ENCODE results near the gene NCOA3.
A peak's percentile ranks its signal among the peaks of the same experiment; 100 is the strongest.
"Not testable (repeated sequence)": the region's sequence is repeated elsewhere in the genome, so short reads cannot be mapped to it uniquely, and the experiment has no call there.

Gene NCOA3

DNA sequence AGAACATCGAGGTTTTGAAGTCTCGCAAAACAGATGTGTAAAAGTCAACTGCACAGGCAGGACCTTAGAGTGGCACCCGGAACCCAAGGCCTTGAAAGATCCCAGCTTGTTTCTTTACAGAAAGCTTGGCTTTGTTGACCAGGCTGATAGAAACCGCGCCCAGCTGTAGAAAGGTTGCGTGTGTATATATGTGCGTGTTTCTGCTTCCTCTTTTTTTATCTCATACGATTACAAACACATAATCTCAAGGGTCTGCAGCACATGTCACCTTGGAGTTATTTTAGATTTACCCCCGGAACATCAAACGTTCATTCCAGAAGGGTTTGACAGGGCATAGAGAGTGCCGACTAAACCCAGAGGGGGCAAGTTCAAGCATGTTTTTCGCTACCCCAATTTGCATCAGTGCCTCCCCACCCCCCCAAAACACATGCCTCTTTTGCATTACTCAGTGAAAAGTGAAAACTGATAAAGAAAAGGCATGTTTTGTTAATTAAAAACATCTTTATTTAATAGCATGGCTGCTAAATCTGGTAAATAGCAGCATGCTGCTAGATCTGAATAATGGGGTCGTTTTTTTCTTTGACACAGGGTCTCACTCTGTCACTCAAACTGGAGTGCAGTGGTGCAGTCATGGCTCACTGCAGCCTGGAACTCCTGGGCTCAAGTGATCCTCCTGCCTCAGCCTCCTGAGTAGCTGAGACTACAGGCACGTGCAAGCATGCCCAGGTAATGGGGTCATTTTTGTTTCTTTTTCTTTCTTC is 33.2 kb upstream of the NCOA3 start:
- DNase-seq (ENCODE audit: low spot score): no peak

DNA sequence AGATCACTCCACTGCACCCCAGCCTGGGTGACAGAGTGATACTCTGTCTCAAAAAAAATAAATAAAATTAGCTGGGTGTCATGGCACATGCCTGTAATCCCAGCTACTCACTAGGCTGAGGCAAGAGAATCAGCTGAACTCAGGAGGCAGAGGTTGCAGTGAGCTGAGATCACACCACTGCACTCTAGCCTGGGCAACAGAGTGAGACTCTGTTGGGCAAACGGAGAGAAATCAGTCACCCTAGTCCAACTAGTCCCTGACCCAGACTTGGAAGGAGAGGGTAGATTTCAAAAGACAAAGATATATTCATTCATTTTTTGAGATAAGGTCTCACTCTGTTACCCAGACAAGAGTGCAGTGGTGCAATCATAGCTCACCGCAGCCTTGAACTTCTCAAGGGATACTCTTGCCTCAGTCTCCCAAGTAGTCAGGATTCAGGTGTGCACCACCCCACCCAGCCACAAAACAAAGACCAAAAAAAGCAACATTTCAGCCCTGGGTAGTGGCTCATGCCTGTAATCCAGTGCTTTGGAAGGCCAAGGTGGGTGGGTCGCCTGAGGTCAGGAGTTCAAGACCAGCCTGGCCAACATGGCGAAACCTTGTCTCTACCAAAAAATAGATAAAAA is 26.2 kb upstream of the NCOA3 start:
- DNase-seq (ENCODE audit: low spot score): no peak

DNA sequence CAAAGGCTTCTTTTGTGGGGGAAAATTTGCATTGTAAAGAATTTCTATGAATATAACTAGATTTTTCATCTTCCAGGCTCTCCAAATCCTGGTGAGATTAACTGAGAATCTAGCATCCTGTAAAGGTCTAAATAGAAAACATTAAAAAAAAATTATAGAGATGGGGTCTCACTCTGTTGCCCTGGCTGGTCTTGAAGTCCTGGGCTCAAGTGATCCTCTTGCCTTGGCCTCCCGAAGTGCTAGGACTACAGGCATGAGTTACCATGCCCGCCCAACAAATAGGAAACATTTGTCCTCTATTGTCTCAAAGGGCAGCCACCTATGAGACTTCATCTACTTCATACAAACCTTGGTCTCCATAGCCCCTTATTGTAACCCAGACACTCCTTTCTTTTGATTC is 25.2 kb upstream of the NCOA3 start:
- no peak for DNase-seq (ENCODE audit: low spot score)

DNA sequence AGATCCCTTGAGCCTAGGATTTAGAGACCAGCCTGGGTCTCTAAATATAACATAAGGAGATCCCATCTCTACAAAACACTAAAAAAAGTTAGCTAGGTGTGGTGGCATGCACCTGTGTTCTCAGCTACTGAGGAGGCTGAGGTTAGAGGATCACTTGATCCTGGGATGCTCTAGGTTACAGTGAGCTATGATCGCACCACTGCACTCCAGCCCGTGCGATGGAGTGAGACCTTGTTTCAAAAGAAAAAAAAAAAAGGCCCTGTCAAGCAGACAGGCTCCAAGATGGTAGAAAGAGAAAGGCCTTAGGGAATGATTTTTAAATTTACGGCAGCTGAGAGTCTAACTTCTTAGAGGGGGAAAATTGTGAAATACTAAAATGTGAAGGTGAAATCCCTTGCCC is 22.6 kb upstream of the NCOA3 start:
- no peak for DNase-seq (ENCODE audit: low spot score)

DNA sequence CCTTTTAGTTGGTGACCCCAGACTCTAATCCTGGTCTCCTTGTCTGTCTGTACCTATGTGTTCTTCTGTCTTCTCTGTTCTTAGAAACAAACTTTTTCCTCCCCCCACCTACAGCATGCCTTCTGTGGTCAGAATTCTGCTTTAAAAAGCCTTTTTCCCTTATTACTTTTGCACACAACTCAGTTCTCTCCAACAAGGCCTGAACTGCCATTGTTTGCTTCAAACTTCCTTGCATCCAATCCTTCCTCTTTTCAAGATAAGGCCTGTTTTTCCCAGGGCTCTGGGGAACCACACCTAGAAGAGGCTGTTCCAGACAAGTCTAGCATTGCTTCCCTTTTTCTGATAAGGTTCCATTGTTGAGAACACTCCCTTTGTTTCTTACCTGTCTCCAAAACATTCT is 22.2 kb upstream of the NCOA3 start:
- no peak for DNase-seq (ENCODE audit: low spot score)

DNA sequence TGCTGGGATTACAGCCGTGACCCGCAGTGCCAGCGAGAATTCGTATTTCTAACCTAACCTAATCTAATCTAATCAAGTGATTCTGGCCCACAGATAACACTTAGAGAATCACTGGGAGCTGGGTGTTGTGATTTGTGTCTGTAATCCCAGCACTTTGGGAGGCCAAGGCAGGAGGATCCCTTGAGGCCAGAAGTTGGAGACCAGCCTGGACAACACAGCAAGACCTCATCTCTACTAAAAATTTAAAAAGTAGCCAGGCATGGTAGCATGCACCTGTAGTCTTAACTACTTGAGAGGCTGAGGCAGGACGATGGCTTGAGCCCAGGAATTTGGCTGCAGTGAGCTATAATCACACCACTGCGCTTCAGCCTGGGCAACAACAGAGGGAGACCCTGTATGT is 21.4 kb upstream of the NCOA3 start:
- no peak for DNase-seq (ENCODE audit: low spot score)

DNA sequence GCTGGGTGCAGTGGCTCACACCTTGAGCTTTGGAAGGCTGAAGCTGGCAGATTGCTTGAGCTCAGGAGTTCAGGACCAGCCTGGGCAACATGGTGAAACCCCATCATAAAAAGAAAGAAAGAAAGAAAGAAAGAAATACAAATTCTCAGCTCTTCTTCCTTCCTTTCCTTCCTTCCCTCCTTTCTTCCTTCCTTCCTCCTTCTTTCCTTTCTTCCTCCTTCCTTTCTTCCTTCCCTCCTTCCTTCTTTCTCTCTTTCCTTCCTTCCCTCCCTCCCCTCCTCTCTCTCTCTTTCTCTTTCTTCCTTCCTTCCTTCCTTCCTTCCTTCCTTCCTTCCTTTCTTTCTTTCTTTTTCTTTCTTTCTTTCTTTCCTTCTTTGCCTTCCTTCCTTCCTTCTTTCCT is 21.0 kb upstream of the NCOA3 start:
- DNase-seq (ENCODE audit: low spot score): no peak

DNA sequence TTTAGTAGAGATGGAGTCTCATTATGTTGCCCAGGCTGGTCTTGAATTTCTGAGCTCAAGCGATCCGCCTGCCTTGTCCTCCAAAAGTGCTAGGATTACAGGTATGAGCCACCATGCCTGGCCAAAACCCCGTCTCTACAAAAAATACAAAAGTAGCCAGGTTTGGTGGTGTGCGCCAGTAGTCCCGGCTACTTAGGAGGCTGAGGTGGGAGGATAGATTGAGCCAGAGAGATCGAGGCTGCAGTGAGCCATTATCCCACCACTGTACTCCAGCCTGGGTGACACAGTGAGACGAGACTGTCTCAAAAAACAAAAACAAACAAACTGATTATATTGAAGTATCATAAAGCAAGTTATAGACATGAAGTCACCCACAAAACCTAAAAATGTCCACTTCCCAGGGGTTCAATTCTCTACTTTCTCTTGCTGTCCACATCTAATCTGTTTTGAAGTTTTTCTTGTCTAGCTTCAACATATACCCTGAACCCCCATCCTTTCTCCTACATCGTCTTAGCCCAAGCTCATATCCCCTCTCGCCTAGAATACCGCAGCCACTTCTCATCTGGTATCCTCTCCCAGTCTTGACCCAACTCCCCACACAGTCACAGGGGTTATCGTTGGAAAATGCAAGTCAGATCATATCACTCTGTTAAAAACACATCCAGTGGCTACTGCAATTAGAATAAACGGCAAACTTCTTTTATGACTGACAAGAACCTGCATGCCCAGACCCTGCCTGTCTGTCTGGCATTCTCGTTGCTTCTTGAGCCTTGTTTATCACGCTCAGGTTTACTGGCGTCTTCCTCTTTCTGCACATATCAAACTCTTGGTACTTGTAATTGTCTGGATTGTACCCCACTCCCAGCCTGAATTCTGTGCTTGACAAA is 20.1 kb upstream of the NCOA3 start:
- no peak for DNase-seq (ENCODE audit: low spot score)

DNA sequence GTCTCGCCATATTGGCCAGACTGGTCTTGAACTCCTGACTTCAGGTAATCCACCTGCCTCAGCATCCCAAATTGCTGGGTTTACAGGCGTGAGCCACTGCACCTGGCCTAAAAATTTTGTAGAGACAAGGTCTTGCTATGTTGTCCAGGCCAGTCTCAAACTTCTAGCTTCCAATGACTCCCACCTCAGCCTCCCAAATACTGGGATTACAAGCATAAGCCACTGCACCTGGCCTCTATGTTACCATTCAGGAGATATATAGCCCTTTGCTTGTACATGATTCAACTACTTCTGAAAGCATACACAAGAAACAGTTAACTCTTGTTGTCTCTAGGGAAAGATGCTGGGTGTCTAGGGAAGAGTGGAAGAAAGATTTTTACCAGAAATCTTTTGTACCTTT is 19.0 kb upstream of the NCOA3 start:
- DNase-seq (ENCODE audit: low spot score): no peak

DNA sequence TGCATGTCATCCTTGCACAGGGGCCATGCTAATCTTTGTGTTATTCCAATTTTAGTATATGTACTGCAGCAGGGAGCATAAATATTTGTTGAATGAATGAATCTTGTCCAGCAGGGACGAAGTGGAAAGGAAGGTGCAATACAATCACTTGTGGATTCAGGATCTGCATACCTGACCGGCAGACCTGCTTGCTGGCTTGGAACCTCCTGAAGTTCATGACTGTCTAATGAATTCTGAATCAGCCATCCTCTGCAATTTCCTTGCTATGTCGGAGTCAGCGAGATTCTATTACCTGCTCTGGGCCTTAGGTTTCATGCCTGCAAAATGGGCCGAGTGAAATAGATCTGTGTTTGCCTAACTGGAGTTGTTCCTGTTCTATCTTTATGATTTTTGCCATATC is 17.4 kb upstream of the NCOA3 start:
- DNase-seq (ENCODE audit: low spot score): no peak

DNA sequence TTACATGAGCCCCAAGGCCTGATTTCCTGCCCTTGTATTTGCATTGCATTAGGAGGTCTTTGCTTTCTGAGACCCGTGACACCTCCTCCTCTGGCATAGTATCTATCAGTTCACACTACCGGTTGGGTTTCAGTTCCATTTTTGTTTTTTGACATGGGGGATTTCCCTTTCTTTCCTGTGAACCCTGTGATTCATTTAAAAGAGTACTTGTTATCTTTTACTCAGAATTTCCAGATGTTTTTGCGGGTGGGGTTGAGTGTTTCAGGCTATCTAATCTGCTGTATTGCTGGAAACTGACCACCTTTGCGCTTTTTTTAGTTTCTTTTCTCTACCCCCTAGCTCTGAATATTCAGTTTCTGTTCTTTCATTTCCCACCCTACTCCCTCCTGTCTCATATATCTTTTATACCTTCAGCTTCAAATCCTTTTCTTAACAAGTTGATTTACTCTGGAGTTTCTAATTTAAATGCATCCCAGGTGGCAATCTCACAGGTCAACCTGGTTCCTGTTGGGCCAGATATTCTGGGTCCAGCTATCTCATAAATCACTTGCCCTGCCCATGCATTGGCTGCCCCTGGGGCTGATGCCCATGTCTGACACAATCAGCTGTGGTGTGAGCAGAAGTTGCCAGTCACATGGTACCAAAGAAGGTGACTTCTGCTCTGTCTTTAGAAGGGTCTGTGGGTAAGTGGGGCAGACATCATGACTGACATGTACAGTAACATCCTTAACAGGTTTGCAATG is 14.3 kb upstream of the NCOA3 start:
- peak; percentile 92 for DNase-seq (ENCODE audit: low spot score)

DNA sequence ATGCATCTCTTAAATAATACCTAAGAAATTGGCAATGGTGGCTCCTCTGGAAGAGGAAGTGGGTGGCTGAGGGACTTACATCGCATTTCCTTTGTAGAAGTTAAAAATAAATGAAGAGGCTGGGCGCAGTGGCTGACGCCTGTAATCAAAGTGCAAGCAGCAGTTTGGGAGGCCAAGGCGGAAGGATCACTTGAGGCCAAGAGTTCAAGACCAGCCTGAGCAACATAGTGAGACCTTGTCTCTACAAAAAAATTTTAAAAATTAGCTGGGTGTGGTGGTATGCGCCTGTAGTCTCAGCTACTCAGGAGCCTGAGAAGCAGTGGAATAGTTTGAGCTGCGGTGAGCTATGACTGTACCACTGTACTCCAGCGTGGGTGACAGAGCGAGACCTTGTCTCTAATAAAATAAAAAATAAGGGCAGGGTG is 12.2 kb upstream of the NCOA3 start:
- peak; percentile 66 for DNase-seq (ENCODE audit: low spot score)

DNA sequence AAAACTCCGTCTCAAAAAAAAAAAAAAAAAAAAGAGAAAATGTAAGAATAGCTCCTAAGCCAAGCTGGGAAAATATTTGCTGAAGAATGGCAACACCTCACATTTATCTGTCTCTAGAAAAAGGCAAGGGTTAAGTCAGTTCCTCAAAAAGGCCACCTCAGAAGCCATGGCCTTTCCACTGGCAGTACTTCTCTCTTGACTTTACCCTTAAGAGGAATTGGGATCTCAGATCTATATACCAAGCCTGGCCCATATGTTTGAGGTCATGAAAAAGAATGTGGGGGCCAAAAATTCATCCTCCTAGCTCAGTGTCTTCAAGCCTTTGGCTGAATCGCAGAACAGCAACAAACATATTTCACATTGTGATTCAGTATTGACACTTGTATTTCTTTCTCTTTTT is 10.9 kb upstream of the NCOA3 start:
- DNase-seq (ENCODE audit: low spot score): no peak

DNA sequence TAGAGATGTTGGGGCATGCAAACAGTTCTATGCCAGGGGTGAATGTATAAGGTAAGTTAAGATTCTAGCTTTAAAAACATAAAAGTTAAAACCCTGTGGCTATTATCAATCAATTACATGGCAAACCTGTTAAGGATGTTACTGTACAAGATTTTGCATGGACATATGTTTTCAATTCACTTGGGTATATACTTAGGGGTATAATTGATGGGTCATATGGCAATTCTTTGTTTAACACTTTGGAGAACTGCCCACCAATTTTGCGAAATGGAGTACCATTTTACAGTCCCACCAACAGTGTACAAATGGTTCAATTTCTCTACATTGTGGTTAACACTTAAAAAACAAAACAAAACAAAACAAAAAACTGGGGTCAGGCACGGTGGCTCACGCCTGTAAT is 9.4 kb upstream of the NCOA3 start:
- no peak for DNase-seq (ENCODE audit: low spot score)

DNA sequence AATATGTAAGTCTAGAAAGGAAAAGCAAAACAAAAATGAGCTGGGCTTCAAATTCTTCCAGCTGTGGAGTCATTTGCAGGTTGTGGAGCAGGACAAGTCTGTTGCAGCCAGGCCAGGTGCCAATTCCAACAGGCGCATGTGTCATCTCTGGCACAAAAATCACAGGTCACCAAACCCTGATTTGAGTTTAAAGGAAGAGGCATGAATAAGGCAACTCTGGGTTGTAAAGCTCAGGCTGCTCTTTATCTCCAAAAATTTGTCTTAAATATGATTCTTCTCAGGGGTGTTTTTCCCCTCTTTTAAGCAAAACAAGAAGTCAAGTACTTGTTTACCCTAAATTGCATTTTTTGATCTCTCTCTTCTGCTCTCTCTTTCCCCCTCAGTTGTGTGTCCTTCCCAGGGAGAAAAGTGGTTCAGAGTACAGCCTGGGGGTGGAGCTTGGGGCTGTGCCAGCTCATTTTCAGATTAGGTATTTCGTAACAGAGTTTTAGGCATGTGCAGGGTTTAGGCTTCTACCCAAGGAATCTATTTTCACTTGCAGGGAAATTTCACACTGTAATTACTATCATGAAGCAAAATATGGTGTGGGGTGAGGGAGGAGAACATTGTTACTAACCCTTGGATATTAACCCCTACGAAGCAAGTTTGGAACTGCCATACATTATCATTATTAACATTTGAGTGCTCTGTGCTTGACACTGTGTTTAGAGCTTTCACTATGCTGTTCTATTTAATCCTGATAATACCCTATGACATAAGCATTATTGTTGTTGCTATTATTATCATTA is 8.3 kb upstream of the NCOA3 start:
- DNase-seq (ENCODE audit: low spot score): peak; percentile 50

DNA sequence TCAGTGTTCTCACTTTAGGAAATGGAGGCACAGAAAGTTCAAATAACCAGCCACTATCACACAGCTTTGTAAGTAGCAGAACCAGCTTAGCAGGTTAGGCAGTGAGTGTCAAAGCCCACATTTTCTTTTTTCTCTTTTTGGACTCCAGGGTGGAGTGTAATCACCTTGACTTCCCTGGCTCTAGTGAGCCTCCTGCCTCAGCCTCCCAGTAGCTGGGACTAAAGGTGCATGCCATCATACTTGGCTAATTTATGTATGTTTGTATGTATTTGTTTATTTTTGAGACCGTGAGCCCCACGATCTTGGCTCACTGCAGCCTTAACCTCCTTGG is 7.8 kb upstream of the NCOA3 start:
- DNase-seq (ENCODE audit: low spot score): no peak

DNA sequence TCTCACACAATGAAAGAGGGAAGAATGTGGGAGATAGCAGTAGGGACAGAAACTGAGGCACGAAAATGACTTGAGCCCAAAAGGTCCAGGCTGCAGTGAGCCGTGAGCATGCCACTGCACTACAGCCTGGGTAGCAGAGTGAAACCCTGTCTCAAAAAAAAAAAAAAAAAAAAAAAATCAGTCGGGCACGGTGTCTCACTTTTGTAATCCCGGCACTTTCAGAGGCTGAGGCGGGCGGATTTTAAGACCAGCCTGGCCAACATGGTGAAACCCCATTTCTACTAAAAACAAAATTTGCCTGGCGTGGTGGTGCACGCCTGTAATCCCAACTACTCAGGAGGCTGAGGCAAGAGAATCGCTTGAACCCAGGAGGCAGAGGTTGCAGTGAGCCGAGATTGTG is 7.1 kb upstream of the NCOA3 start:
- not testable (repeated sequence) for DNase-seq (ENCODE audit: low spot score)

DNA sequence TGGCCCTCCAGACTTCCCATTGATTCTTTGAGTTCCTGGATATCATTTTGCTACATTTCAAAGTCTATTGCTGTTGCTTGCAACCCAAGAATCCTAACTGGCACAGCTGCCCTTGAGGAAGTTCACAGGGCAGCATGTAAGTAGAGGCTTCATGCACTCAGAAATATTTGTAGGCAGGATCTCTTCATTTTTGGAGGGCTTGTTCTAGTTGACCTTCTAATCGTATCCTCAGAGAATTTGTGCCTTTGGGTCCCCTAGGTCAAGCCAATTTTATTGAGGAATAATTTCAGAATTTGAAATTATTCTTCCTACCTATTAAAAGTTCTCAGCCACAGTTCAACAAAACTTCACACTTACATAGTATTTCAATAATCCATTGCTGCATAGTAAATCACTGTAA is 5.6 kb upstream of the NCOA3 start:
- DNase-seq (ENCODE audit: low spot score): no peak

DNA sequence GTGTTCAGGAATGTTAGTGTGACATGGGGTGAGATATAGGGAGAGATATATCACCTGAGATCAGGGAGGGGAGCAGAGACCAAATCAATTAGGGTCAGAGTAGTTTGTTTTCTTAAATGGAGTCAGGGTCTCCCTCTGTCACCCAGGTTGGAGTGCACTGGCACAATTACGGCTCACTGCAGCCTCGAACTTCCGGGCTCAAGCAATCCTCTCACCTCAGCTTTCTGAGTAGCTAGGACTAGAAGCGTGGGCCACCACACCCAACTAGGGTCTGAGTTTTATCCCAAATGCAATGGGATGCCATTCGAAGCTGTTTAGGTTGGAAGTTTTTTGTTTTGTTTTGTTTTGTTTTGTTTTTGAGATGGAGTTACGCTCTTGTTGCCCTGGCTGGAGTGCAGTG is 3.1 kb upstream of the NCOA3 start:
- DNase-seq (ENCODE audit: low spot score): no peak

DNA sequence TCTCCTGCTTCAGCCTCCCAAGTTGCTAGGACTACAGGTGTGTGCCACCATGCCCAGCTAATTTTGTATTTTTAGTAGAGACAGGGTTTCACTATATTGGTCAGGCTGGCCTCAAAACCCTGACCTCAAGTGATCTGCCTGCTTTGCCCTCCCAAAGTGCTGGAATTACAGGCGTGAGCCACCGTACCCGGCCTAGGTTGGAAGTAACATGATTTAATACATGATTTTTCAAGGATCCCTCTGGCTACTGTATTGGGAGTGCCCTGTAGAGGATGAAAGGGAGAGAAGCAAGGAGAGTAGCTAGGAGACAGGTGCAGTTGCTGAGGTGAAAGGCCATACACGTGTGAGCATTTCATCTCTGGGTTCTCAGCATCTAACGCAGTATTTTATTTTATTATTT is 2.6 kb upstream of the NCOA3 start:
- DNase-seq (ENCODE audit: low spot score): no peak

DNA sequence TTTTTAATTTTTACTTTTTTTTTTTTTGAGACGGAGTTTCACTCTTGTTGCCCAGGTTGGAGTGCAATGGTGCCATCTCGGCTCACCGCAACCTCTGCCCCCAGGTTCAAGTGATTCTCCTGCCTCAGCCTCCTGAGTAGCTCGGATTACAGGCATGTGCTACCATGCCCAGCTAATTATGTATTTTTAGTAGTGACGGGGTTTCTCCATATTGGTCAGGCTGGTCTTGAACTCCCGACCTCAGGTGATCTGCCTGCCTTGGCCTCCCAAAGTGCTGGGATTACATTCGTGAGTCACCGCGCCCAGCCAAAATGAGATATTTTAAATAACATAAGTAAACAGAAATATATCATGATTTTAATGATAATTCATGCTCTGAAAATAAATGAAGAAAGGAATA is 1.6 kb upstream of the NCOA3 start:
- not testable (repeated sequence) for DNase-seq (ENCODE audit: low spot score)

DNA sequence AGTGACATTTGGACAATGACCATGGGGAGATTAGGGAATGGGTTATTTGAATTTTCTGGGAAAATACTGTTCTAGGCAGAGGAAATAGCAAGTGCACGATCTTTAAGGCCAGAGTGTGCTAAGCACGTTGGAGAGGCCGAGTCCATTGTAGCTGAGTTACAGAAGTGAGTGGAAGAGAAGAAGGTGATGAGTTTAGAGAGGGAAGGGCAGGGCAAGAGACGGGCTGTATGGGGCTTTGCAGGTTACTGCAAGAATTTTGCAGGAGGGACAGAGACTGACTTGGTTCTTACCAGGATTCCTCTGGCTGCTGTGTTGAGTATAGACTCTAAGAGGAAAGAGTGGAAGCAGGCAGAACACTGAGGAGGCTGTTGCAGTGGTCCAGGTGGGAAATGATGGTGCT is 1.1 kb upstream of the NCOA3 start:
- no peak for DNase-seq (ENCODE audit: low spot score)

Data from CD4-positive, alpha-beta T cell treated with Interleukin-2 at 100 ng/mL for 4 hours (primary cell).